ENCODE data around the gene ZNF583. TPM values are rescaled to one million over a fixed set of nuclear protein-coding genes. Genes with fewer than 3 reads are reported as not detected.

Gene ZNF583
- total and polyA plus RNA-seq, 11 donors: 3.3 to 7.9 (median 5.2) TPM

DNA sequence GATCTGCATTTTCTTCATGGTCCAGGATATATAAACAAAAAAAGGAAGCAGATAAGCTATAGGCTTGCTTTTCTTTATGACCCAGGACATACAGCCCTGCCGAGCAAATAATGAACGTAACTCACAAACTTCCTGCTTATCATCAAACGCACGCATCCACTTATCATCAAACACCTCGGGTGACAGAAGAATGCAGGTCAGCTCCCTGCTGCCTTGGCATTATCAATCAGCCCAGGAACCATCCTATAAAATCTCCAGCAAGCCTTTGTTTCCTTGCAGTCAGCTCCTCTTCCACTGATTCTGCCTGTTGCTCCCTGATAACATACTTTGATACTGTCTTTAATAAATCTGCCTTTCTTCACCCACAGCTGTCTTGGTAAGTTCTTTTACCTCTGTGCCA lies 5.3 kb upstream of the ZNF583 start:
- peaks cover 0 to 15% (median 6%) of the 10 kb centered on the region in 12 donors for H3K4me1 ChIP-seq
- 67 to 70% (median 68%) methylated on average over 5 of the region's 5 CpGs for WGBS, 4 donors
- H3K27me3 ChIP-seq: no peaks in the 10 kb centered on the region
- H3K27ac ChIP-seq: no peak overlapping the region
- intact Hi-C loops (cut with DNase I): loop anchor here in 3 of 10 donors (10.0 kb wide), 2 partner anchors 76 to 106 kb away; partner anchors contain the start of genes ZNF471 (in 2 of the 3) and ZNF667 (in 1 of the 3)
- DNase-seq: no peak
- no peak for ATAC-seq
- H3K36me3 ChIP-seq: peaks cover 0 to 19% (median 14%) of the 10 kb centered on the region in 9 donors
- no peak for TF ChIP-seq POLR2A (IDR thresholded peaks at IDR 0.05)
- TF ChIP-seq, protein P1, sequence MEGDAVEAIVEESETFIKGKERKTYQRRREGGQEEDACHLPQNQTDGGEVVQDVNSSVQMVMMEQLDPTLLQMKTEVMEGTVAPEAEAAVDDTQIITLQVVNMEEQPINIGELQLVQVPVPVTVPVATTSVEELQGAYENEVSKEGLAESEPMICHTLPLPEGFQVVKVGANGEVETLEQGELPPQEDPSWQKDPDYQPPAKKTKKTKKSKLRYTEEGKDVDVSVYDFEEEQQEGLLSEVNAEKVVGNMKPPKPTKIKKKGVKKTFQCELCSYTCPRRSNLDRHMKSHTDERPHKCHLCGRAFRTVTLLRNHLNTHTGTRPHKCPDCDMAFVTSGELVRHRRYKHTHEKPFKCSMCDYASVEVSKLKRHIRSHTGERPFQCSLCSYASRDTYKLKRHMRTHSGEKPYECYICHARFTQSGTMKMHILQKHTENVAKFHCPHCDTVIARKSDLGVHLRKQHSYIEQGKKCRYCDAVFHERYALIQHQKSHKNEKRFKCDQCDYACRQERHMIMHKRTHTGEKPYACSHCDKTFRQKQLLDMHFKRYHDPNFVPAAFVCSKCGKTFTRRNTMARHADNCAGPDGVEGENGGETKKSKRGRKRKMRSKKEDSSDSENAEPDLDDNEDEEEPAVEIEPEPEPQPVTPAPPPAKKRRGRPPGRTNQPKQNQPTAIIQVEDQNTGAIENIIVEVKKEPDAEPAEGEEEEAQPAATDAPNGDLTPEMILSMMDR (IDR thresholded peaks at IDR 0.05): no peak
- H3K4me3 ChIP-seq: no peak overlapping the region
- H3K9me3 ChIP-seq: peaks cover 0 to 86% (median 16%) of the 10 kb centered on the region in 12 donors

DNA sequence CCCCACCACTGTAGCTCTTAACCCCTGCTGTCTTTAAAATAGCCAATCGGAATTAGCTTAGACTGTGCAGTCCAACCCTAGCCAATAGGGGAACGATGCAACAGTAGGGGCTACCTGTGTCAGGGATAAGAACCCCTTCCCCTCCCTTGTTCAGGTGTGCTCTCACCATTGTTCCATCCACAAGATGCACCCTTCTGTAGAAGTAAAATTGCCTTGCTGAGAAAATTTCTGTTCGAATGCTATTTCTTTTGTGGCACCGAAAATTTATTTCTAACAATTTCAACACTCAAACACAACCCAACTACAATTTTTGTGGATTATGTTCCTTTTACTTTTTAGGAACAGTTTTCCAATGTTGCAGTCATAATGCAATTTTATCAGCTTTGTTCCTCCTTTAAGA lies 3.6 kb upstream of the ZNF583 start:
- no peak for TF ChIP-seq POLR2A (IDR thresholded peaks at IDR 0.05)
- TF ChIP-seq, protein P1 (IDR thresholded peaks at IDR 0.05): no peak
- Histone ChIP-seq H3K4me3 (no peak overlapping the region), H3K27me3 (no peaks in the 10 kb centered on the region), H3K36me3 (peaks cover 0 to 19% (median 14%) of the 10 kb centered on the region in 9 donors), H3K9me3 (peaks cover 0 to 70% (median 16%) of the 10 kb centered on the region in 12 donors), H3K27ac (no peak overlapping the region), H3K4me1 (peaks cover 0 to 19% (median 14%) of the 10 kb centered on the region in 12 donors)
- ATAC-seq (no peak), DNase-seq (no peak)
- whole genome bisulfite sequencing, 4 donors: 94 to 98% (median 97%) methylated on average over 4 of the region's 4 CpGs
- intact Hi-C loops (cut with DNase I): loop anchor here in 5 of 10 donors (5.0 to 10.0 kb wide), 4 partner anchors 74 to 164 kb away; partner anchors contain the start of genes ZNF667 (in 4 of the 5), ZFP28 (in 1 of the 5) and ZNF470 (in 1 of the 5)

DNA sequence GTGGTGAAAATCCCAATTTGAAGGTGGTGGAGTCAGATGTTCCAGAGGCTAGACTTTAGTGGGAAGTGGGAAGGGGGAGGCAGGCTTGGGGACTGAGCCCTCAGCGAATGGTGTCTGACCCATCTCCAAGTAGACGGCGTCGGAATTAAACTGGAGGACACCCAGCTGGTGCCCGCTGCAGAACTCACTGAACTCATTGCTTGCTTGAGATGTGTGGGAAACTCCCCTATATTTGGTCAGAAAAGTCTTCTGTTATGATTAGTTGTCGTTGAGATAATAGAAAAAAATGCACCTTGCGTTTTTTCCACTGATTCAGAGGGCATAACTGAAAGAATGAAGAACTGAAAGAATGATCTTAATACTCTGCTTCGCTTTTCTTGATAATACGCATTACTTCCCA lies 871 bp upstream of the ZNF583 start:
- intact Hi-C loops (cut with DNase I): loop anchor here in 5 of 10 donors (1.0 to 10.0 kb wide), 5 partner anchors 10 to 162 kb away; partner anchors contain the start of genes ZNF667 (in 4 of the 5), ZFP28 (in 1 of the 5), ZNF470 (in 1 of the 5) and ZNF582 (in 1 of the 5)
- H3K27ac ChIP-seq: peak overlapping the region; percentile 89 to 99 (median 96)
- DNase-seq (no peak), ATAC-seq (no peak)
- peaks cover 0 to 32% (median 25%) of the 10 kb centered on the region in 9 donors for H3K36me3 ChIP-seq
- peak overlapping the region; percentile 51 to 91 (median 72) for H3K4me3 ChIP-seq
- H3K4me1 ChIP-seq: peaks cover 0 to 19% (median 14%) of the 10 kb centered on the region in 12 donors
- H3K27me3 ChIP-seq: no peaks in the 10 kb centered on the region
- TF ChIP-seq, protein P1 (IDR thresholded peaks at IDR 0.05): no peak
- TF ChIP-seq POLR2A (IDR thresholded peaks at IDR 0.05): no peak
- WGBS, 4 donors: 14 to 33% (median 22%) methylated on average over 9 of the region's 9 CpGs
- H3K9me3 ChIP-seq: peaks cover 0 to 72% (median 31%) of the 10 kb centered on the region in 12 donors

DNA sequence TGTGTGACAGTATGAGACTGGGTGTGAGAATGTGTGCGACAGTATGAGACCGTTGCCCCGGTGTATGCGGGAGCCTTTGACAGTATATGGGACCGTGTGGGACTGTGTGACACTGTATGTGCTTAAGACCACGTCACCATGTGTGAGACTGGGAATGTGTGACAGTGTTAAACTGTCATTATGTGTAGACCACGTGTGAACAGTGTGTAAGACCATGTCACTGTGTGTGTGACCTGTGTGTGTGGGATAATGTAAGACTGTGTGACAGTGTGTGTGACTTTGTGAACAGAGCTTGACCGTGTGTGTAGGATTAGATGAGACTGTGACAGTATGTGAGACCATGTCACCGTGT lies 549 bp downstream of the ZNF583 start:
- intact Hi-C loops (cut with DNase I): loop anchor here in 6 of 10 donors (1.0 to 10.0 kb wide), 8 partner anchors 11 to 163 kb away; partner anchors contain the start of genes ZNF667 (in 4 of the 6), ZFP28 (in 2 of the 6), ZNF470 (in 2 of the 6) and ZNF471 (in 1 of the 6)
- H3K9me3 ChIP-seq: peaks cover 0 to 72% (median 42%) of the 10 kb centered on the region in 12 donors
- no peaks in the 10 kb centered on the region for H3K27me3 ChIP-seq
- peak overlapping the region; percentile 51 to 91 (median 72) for H3K4me3 ChIP-seq
- TF ChIP-seq, protein P1 (IDR thresholded peaks at IDR 0.05): no peak
- TF ChIP-seq POLR2A (IDR thresholded peaks at IDR 0.05): no peak
- ATAC-seq (peak in 3 of 4 donors; percentile 2 to 7 (median 3)), DNase-seq (no peak)
- H3K4me1 ChIP-seq: peaks cover 0 to 19% (median 14%) of the 10 kb centered on the region in 12 donors
- H3K27ac ChIP-seq: peak overlapping the region in 8 of 12 donors; percentile 89 to 99 (median 96)
- 53 to 60% (median 56%) methylated on average over 9 of the region's 9 CpGs for WGBS, 4 donors
- peaks cover 0 to 33% (median 30%) of the 10 kb centered on the region in 9 donors for H3K36me3 ChIP-seq

All from heart left ventricle (tissue), 16 donors.